Measurements from ENCODE around the gene PPIF. TPM values are rescaled to one million over a fixed set of nuclear protein-coding genes. Genes with fewer than 3 reads are reported as not detected.

Gene PPIF
- total RNA-seq, 1 experiment from 2014 or later = 160 TPM

- ChIA-PET POLR2A (ENCODE audit: low non-redundant PET) (no interaction called here), CTCF (no interaction called here)
- no TSS peak for BruUV-seq (replicated peaks)
- DNase-seq (ENCODE audit: low spot score) = no peak
- Histone ChIP-seq H3K4me3 (ENCODE audit: low read depth, low read length, poor library complexity, severe bottlenecking) (no peak overlapping the region), H3K27ac (ENCODE audit: low read depth, low read length, poor library complexity, severe bottlenecking) (no peak overlapping the region), H3K4me1 (ENCODE audit: insufficient read depth, low read length, poor library complexity, severe bottlenecking) (no peaks in the 10 kb centered on the region), H3K9me3 (ENCODE audit: low read depth, low read length, poor library complexity, severe bottlenecking) (no peaks in the 10 kb centered on the region), H3K27me3 (replicated peaks; ENCODE audit: insufficient read depth, low read depth, low read length, poor library complexity) (no peaks in the 10 kb centered on the region), H3K36me3 (ENCODE audit: insufficient read depth, low read length, poor library complexity, severe bottlenecking) (peaks cover 25% of the 10 kb centered on the region)
- no peak for TF ChIP-seq EZH2 (IDR thresholded peaks at IDR 0.05; ENCODE audit: borderline replicate concordance, low read depth, low read length, poor library complexity, severe bottlenecking)
- TF ChIP-seq CTCF (conservative IDR thresholded peaks at IDR 0.05; ENCODE audit: low read depth, low read length) = no peak
- intact Hi-C loops (cut with micrococcal nuclease; ENCODE audit: unreplicated experiment) = no loop called here
These were observed 46.6 kb upstream of the PPIF start for GRCh38 chr10:79300711-79301110.

GRCh38 chr10:79301754-79302530, 45.3 kb upstream of the PPIF start:
- BruUV-seq (replicated peaks) = no TSS peak
- Histone ChIP-seq H3K4me3 (ENCODE audit: low read depth, low read length, poor library complexity, severe bottlenecking) (no peak overlapping the region), H3K9me3 (ENCODE audit: low read depth, low read length, poor library complexity, severe bottlenecking) (no peaks in the 10 kb centered on the region), H3K27me3 (replicated peaks; ENCODE audit: insufficient read depth, low read depth, low read length, poor library complexity) (no peaks in the 10 kb centered on the region), H3K27ac (ENCODE audit: low read depth, low read length, poor library complexity, severe bottlenecking) (no peak overlapping the region), H3K36me3 (ENCODE audit: insufficient read depth, low read length, poor library complexity, severe bottlenecking) (peaks cover 24% of the 10 kb centered on the region), H3K4me1 (ENCODE audit: insufficient read depth, low read length, poor library complexity, severe bottlenecking) (no peaks in the 10 kb centered on the region)
- no peak for DNase-seq (ENCODE audit: low spot score)
- POLR2A ChIA-PET (ENCODE audit: low non-redundant PET) = interaction anchor here (0.6 to 0.7 kb wide), 2 partner anchors 13 to 274 kb away, joined by 5 to 8 read pairs; no protein-coding TSS in a partner anchor
- intact Hi-C loops (cut with micrococcal nuclease; ENCODE audit: unreplicated experiment) = no loop called here
- CTCF ChIA-PET = no interaction called here
- TF ChIP-seq EZH2 (IDR thresholded peaks at IDR 0.05; ENCODE audit: borderline replicate concordance, low read depth, low read length, poor library complexity, severe bottlenecking) = no peak
- no peak for TF ChIP-seq CTCF (conservative IDR thresholded peaks at IDR 0.05; ENCODE audit: low read depth, low read length)

- no TSS peak for BruUV-seq (replicated peaks)
- H3K4me3 ChIP-seq (ENCODE audit: low read depth, low read length, poor library complexity, severe bottlenecking) = no peak overlapping the region
- intact Hi-C loops (cut with micrococcal nuclease; ENCODE audit: unreplicated experiment) = no loop called here
- peaks cover 20% of the 10 kb centered on the region for H3K36me3 ChIP-seq (ENCODE audit: insufficient read depth, low read length, poor library complexity, severe bottlenecking)
- TF ChIP-seq EZH2 (IDR thresholded peaks at IDR 0.05; ENCODE audit: borderline replicate concordance, low read depth, low read length, poor library complexity, severe bottlenecking) (no peak), CTCF (conservative IDR thresholded peaks at IDR 0.05; ENCODE audit: low read depth, low read length) (no peak)
- CTCF ChIA-PET = no interaction called here
- H3K27ac ChIP-seq (ENCODE audit: low read depth, low read length, poor library complexity, severe bottlenecking) = no peak overlapping the region
- DNase-seq (ENCODE audit: low spot score) = no peak
- no peaks in the 10 kb centered on the region for H3K9me3 ChIP-seq (ENCODE audit: low read depth, low read length, poor library complexity, severe bottlenecking)
- POLR2A ChIA-PET (ENCODE audit: low non-redundant PET) = no interaction called here
- H3K4me1 ChIP-seq (ENCODE audit: insufficient read depth, low read length, poor library complexity, severe bottlenecking) = no peaks in the 10 kb centered on the region
- no peaks in the 10 kb centered on the region for H3K27me3 ChIP-seq (replicated peaks; ENCODE audit: insufficient read depth, low read depth, low read length, poor library complexity)
These were observed 43.4 kb upstream of the PPIF start for GRCh38 chr10:79303631-79304478.

Measured in A673 (cell line).